Body of pancreas (tissue), 4 donors: Measurements from ENCODE around the gene DOK5.

Experiments used
- CTCF ChIP-seq, 7 experiments: fragments of 450-650 bp in 4 of 7; fragments of 200-600 bp in 3 of 7; sonication (generic) in 3 of 7; IDR thresholded peaks; one replicate each; pipeline ENCODE4 v1.5.1; 2016 to 2019; ENCODE audit warnings: antibody characterized with exemption in 7 of 7
- POLR2A ChIP-seq, 3 donors: fragments of 450-650 bp; IDR thresholded peaks; one replicate each; pipeline ENCODE4 v1.6.1; 2016; ENCODE audit warnings: antibody characterized with exemption in 3 of 3, mild to moderate bottlenecking in 2 of 3

DNA sequence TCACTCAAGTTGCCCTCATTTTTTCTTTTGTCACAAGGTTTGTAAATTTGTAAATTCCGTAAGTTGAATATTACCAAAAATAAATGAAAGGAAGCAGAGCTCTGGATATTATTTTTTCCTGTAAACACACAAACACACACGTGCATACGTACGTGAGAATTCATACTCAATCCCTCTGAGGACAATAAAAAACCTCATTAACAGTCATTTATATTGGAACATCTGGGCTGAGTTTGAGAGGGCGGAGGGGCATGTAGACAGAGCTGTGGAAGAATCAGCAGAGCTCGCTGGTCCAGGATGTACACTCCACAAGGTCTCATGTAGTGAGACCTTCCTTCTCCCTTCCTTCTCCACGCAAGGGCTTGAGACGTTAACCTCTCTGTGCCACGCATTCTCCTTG is 24.2 kb upstream of the DOK5 start:
- no peak for TF ChIP-seq CTCF (IDR thresholded peaks at IDR 0.05)
- no peak for TF ChIP-seq POLR2A (IDR thresholded peaks at IDR 0.05)
